Measurements from ENCODE around the gene C15orf39.

DNA sequence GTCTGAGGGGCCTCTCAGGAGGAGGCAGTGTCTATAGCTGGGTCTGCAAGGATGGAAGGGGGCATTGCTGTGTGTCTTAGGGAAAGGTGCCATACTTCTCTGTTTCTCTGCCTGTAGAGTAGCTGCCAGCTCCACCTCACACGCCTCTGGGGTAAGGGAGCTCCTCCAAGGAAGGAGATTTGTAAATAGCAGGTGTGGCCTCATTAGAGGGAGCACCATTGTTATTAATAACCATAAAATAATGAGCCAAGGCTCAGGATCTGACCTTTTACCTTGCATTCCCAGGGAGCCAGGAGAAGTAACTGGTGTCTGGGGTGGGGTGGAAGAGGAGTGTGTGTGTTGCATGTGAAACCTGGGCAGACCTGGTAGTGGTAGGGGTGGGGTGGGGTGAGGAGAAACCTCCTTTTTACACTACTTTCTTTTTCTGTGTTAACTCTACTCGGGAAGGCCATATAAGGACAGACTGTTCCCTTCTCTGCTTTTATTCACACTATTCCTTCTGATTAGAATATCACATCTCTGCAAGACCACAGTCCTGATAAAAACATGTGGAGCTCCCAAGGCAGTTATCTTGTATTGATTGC, 2.2 kb upstream of the C15orf39 start:
- TF ChIP-seq CTCF (IDR thresholded peaks at IDR 0.05): no peak
- TF ChIP-seq POLR2A (IDR thresholded peaks at IDR 0.05): no peak

All from breast epithelium (tissue), 3 donors.